NT2/D1 (cell line): ENCODE results near the gene NRXN2.

Source experiments
- DNase-seq: peaks from one replicate; pipeline ENCODE4 v3.0.0-alpha.2; 2011; ENCODE audit warnings: low read depth, low spot score
- H3K27me3 ChIP-seq: 2 replicates; pipeline ENCODE4 v1.6.0; 2011; ENCODE audit warnings: mild to moderate bottlenecking; ENCODE audit not compliant: insufficient read length, insufficient read depth
- H3K36me3 ChIP-seq: 2 replicates; pipeline ENCODE4 v1.6.1; 2011; ENCODE audit warnings: mild to moderate bottlenecking, low read length, mixed read lengths; ENCODE audit not compliant: insufficient read depth, insufficient read length
- H3K4me1 ChIP-seq: 2 replicates; pipeline ENCODE4 v1.5.1; 2011; ENCODE audit not compliant: insufficient read depth, insufficient read length
- H3K4me3 ChIP-seq: 2 replicates; pipeline ENCODE4 v1.5.1; 2011; ENCODE audit warnings: low read depth; ENCODE audit not compliant: insufficient read length
- H3K9ac ChIP-seq: 2 replicates; pipeline ENCODE4 v1.6.0; 2011; ENCODE audit warnings: low read depth; ENCODE audit not compliant: insufficient read length
- H3K9me3 ChIP-seq: 2 replicates; pipeline ENCODE4 v1.5.1; 2011; ENCODE audit warnings: mild to moderate bottlenecking, low read length; ENCODE audit not compliant: insufficient read depth
- SUZ12 ChIP-seq: IDR thresholded peaks from 2 replicates; pipeline ENCODE4 v1.6.1; 2011; ENCODE audit not compliant: insufficient read length, insufficient read depth; ENCODE audit errors: extremely low read depth
- YY1 ChIP-seq: IDR thresholded peaks from 2 replicates; pipeline ENCODE4 v1.6.1; 2011; ENCODE audit not compliant: insufficient read length, insufficient read depth
- ZNF274 ChIP-seq: IDR thresholded peaks from 2 replicates; pipeline ENCODE4 v1.6.1; 2011; ENCODE audit warnings: mild to moderate bottlenecking, low read depth, low read length

The NRXN2 gene

DNA sequence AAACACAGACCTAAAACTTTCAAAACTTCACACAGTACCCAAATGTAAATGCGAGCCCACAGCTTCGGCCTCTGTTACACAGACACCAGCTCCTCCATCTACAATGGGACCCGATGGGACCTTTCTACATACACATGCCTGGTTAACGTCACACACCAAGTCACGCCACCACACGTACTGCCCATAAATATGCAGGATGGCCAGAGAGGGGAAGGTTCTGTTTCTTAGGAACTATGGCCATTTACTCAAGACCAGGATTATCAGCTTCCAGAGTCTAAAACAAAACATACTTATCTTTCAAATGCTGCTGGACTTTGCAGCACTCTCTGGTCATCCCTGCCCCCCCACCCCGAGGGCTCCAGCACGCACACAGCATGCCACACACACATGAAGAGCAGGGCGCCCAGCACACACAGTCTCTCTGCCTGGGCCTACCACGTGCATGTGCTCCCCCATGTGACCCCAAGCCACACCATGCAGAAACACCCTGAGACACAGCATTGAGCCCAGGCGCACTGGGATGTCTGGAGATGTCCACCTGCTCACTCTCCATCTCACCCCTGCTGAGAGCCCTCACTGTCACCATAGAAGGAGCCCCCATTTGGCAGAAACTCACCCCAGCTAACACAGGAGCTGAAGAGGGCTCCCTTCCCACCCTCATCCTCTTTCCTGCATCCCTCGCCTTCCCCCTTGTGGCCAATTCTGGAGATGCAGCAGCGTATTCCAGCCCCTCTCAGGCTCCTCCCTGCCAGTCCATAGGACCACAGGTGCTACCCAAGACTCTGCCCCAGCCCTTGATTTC is 70.2 kb downstream of the NRXN2 start:
- H3K4me1 ChIP-seq, result peaks cover 20% of the 10 kb centered on the region
- peak; percentile 76 for DNase-seq
- TF ChIP-seq YY1 (no peak), SUZ12 (no peak), ZNF274 (no peak)
- no peaks in the 10 kb centered on the region for H3K9me3 ChIP-seq
- no peaks in the 10 kb centered on the region for H3K36me3 ChIP-seq
- no peaks in the 10 kb centered on the region for H3K27me3 ChIP-seq
- H3K4me3 ChIP-seq, result no peak overlapping the region
- H3K9ac ChIP-seq, result peak overlapping the region; percentile 26

DNA sequence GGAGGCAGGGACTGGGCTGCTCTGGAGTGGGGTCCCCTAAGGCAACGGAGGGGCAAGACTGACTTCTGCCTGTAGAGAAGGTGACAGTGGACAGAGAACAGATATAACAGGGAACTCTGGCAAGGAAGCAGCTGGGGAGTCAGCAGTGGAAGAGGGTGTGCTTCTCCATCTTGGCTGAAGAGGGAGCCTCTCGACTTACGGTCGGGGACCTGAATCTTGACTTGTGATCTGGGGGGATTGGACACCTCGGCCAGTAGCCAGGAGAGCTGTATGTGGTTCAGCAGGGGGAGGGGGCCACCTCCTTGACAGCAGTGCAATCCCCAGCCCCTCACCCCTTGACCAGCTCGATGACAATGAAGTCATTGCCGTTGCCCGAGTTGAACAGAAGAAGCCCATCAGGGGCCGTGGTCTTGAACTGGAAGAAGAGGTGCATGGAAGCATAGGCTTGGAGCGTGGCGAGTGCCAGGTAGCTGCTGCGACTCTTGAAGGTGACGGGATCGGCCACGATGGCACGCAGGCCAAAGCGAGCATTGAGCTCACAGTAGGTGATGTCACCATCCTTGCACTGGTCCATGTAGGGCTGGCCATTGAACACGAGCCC is 72.0 kb downstream of the NRXN2 start:
- H3K27me3 ChIP-seq, result no peaks in the 10 kb centered on the region
- TF ChIP-seq ZNF274, result no peak
- TF ChIP-seq SUZ12, result no peak
- no peak for TF ChIP-seq YY1
- H3K4me1 ChIP-seq, result peaks cover 19% of the 10 kb centered on the region
- H3K9ac ChIP-seq, result no peak overlapping the region
- DNase-seq, result no peak
- H3K36me3 ChIP-seq, result no peaks in the 10 kb centered on the region
- no peak overlapping the region for H3K4me3 ChIP-seq
- H3K9me3 ChIP-seq, result no peaks in the 10 kb centered on the region

DNA sequence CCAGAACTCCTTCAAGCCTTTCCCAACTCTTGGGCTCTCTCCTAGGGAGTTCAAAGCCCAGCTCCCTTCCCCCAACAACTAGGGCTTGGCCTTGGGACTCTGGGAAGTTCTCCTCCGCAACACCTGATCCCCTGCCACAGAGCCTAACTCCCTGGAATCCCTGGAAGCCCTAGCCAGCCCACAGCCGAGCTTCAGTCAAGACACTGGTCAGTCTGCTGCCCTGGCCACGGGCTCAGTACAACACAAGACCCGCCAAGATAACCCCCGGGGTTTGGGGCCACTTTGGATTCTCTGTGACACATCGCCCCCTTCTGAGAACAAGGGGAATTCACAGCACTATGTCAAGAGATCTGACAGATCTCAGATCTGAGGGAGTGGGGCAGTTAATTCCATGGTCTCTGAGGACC is 73.7 kb downstream of the NRXN2 start:
- TF ChIP-seq ZNF274 (no peak), YY1 (no peak), SUZ12 (no peak)
- no peaks in the 10 kb centered on the region for H3K9me3 ChIP-seq
- H3K4me3 ChIP-seq, result no peak overlapping the region
- no peaks in the 10 kb centered on the region for H3K27me3 ChIP-seq
- no peaks in the 10 kb centered on the region for H3K36me3 ChIP-seq
- DNase-seq, result peak; percentile 35
- H3K9ac ChIP-seq, result no peak overlapping the region
- peaks cover 22% of the 10 kb centered on the region for H3K4me1 ChIP-seq

DNA sequence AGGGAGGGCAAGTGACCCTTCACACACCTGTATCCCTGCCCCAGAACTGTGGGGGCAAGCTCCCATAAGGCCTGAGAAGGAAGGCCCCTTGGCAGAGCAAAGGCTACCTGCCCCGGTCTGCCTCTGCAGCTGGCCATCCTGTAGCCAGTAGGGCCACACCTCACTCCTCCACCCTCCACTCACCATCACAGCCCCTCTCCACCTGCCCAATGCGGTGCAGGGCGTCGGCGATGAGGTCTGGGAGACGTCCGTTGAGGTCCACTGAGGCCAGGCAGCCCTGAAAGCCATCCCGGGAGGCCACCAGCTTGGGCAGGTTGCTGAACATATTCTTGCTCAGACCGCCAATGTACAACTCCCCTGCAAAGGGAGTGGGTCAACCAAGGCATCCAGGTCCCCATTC is 74.4 kb downstream of the NRXN2 start:
- Histone ChIP-seq H3K27me3 (peaks cover 5% of the 10 kb centered on the region), H3K9me3 (no peaks in the 10 kb centered on the region), H3K4me3 (no peak overlapping the region), H3K4me1 (peaks cover 25% of the 10 kb centered on the region), H3K9ac (no peak overlapping the region), H3K36me3 (no peaks in the 10 kb centered on the region)
- no peak for DNase-seq
- no peak for TF ChIP-seq SUZ12
- TF ChIP-seq YY1, result no peak
- TF ChIP-seq ZNF274, result no peak

DNA sequence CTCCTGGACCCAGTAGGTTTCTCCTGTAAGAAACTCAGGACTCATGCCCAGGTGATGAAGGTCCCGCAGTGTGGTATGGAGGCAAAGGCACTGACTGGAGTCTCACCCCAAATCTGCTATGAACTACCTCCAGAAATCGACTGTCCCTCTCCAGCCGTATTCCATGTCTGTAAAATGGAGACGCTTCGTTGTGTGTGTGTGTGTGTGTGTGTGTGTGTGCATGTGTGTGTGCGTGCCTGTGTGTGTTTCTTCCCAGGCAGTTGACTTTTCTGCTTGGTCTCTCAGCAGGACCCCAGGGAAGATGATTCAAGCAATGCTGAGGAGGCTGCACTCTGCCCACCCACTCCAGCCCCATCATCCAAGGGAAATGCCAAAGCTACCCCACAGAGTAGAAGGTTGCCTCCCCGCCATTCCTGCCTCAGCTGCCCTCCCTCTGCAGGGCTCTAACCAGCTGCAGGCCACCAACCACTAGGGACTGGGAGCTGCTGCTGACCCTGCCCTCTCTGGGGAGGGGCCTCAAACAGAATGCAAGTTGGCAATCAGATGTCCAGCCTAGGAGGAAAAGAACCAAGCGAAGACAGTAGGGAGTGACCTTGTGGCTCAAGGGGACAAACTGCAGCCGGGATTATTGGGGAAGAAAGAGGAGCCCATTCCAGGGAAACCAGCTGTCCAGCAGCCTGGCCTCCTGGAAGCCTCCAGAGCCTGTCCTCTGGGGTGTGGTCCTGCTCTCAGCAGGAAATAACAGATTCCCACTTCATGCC is 75.8 kb downstream of the NRXN2 start:
- Histone ChIP-seq H3K27me3 (peaks cover 12% of the 10 kb centered on the region), H3K36me3 (no peaks in the 10 kb centered on the region), H3K4me3 (no peak overlapping the region), H3K9me3 (no peaks in the 10 kb centered on the region), H3K4me1 (peaks cover 23% of the 10 kb centered on the region), H3K9ac (no peak overlapping the region)
- no peak for DNase-seq
- TF ChIP-seq ZNF274 (no peak), SUZ12 (no peak), YY1 (no peak)

DNA sequence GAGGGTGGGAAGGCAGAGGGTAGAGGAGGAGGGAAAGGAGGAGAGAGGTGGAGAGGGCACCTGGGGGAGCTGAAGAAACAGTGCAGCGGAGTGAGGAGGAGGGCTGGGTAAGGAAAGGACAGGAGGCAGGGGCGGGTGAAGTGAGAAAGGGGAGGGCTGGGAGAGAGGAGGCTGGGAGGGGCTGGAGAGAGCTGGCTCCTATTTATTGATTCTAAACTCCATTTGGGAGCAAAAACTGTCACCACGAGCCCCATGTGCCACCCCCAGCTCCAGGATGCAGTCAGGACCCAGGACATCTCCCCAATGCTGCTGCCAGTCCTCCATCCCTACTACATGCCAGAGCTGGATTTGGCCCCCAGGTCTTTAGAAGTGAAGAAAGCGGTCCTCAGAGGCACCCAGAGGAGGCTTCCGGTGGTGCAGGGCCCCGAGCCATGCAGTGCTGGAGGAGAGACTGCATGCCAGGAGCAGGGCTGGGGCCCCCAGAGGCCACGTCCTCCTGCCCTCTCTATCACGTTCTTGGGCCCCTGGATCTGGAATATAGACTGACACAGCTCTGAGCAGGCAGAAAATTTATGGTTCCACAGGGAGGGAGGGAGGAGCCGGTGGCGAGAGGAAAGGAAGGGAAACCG is 78.2 kb downstream of the NRXN2 start:
- 0 out of 2 replicates have a peak, but pooled peaks cover 6% of the 10 kb centered on the region for H3K9me3 ChIP-seq
- no peaks in the 10 kb centered on the region for H3K36me3 ChIP-seq
- H3K9ac ChIP-seq, result peak overlapping the region; percentile 29
- peaks cover 23% of the 10 kb centered on the region for H3K4me1 ChIP-seq
- no peak for DNase-seq
- TF ChIP-seq SUZ12, result no peak
- no peak overlapping the region for H3K4me3 ChIP-seq
- peaks cover 37% of the 10 kb centered on the region for H3K27me3 ChIP-seq
